CD4-positive, alpha-beta T cell (primary cell): Measurements from ENCODE around the gene EPB41L3. TPM values are rescaled to one million over a fixed set of nuclear protein-coding genes. Genes with fewer than 3 reads are reported as not detected.
A peak's percentile ranks its signal among the peaks of the same experiment; 100 is the strongest.

Experiments used
- ATAC-seq: fragments of 200-7000 bp; cut with Tn5 transposase; one replicate; pipeline ENCODE4 v1.10.0; 2022; ENCODE audit warnings: mild to moderate bottlenecking; ENCODE audit not compliant: poor library complexity
- CTCF ChIA-PET: fragments of 350-600 bp; sonication (Branson Sonifier 250); formaldehyde crosslinking; loops from one replicate; lab custom pipeline; 2021; ENCODE audit warnings: antibody characterized with exemption, inconsistent platforms; lab: Charles Lee
- POLR2A ChIA-PET: fragments of 350-600 bp; sonication (Branson Sonifier 250); formaldehyde crosslinking; loops from one replicate; lab custom pipeline; 2021; ENCODE audit warnings: antibody characterized with exemption, inconsistent platforms; lab: Charles Lee
- DNase-seq, 14 experiments: peaks; one replicate each; pipeline ENCODE4 v3.0.0-alpha.2; 2013 to 2020; ENCODE audit warnings: mixed read lengths in 2 of 14
- H3K27ac ChIP-seq, 2 donors: one replicate each; pipeline versions ENCODE4 v1.5.1 to v1.7.0; 2013; ENCODE audit warnings: low read length in 2 of 2, low read depth in 1 of 2, mild to moderate bottlenecking in 1 of 2
- H3K27me3 ChIP-seq, 2 experiments: 1 replicate in 1 of 2; 2 replicates in 1 of 2; pipeline versions ENCODE4 v1.6.1 to v1.7.0; 2013; ENCODE audit warnings: low read length in 2 of 2, control low read depth in 1 of 2, mild to moderate bottlenecking in 1 of 2, moderate library complexity in 1 of 2; ENCODE audit not compliant: insufficient read depth in 2 of 2, control insufficient read depth in 1 of 2
- H3K36me3 ChIP-seq: one replicate; pipeline ENCODE4 v1.6.1; 2013; ENCODE audit warnings: low read length, control low read depth; ENCODE audit not compliant: insufficient read depth
- H3K4me1 ChIP-seq: one replicate; pipeline ENCODE4 v1.6.1; 2013; ENCODE audit warnings: low read length, control low read depth; ENCODE audit not compliant: insufficient read depth
- H3K4me3 ChIP-seq: one replicate; pipeline ENCODE4 v1.5.1; 2013; ENCODE audit warnings: mild to moderate bottlenecking, low read length, moderate library complexity
- H3K9me3 ChIP-seq, 2 experiments: 1 replicate in 1 of 2; 2 replicates in 1 of 2; pipeline versions ENCODE4 v1.6.1 to v1.7.0; 2013; ENCODE audit warnings: low read length in 2 of 2, mild to moderate bottlenecking in 2 of 2, control low read depth in 1 of 2, moderate library complexity in 1 of 2; ENCODE audit not compliant: control insufficient read depth in 1 of 2, insufficient read depth in 1 of 2
- H3K27ac Mint-ChIP-seq: one replicate; pipeline ENCODE4 v1.8.0; 2020; ENCODE audit warnings: mixed read lengths
- H3K27me3 Mint-ChIP-seq: one replicate; pipeline ENCODE4 v1.8.0; 2021; ENCODE audit warnings: mixed read lengths
- H3K36me3 Mint-ChIP-seq: one replicate; pipeline ENCODE4 v1.8.0; 2021; ENCODE audit warnings: low read depth, mixed read lengths
- H3K4me1 Mint-ChIP-seq: one replicate; pipeline ENCODE4 v1.8.0; 2021; ENCODE audit warnings: low read depth, mixed read lengths
- H3K4me3 Mint-ChIP-seq: one replicate; pipeline ENCODE4 v1.8.0; 2020; ENCODE audit warnings: mild to moderate bottlenecking, mixed read lengths
- H3K9me3 Mint-ChIP-seq: one replicate; pipeline ENCODE4 v1.8.0; 2020; ENCODE audit warnings: mixed read lengths
- CTCF ChIP-seq: fragments of 200-600 bp; IDR thresholded peaks from one replicate; pipeline ENCODE4 v1.8.0; 2022; ENCODE audit warnings: antibody characterized with exemption, mild to moderate bottlenecking
- intact Hi-C, 2 experiments: fragments of 100-400 bp; cut with DNase I in 1 of 2; cut with micrococcal nuclease in 1 of 2; formaldehyde crosslinking; loops; one replicate each; pipeline versions ENCODE4 v1.15.1 to v1.9.0; 2023 to 2025; cut with DNase I, micrococcal nuclease
- total RNA-seq, 174 experiments: library from RNA in 2 of 174; stranded (reverse) in 2 of 174; gene quantifications; one replicate each; pipeline ENCODE4 v1.2.3 and lab custom pipeline; 2021 to 2026

EPB41L3 gene
- total RNA-seq, 2 experiments from 2014 or later: 10.9 to 11.2 TPM

GRCh38 chr18:5516841-5517240 is 27.0 kb downstream of the EPB41L3 start:
- no peaks in the 10 kb centered on the region for H3K9me3 Mint-ChIP-seq
- Histone ChIP-seq H3K36me3 (no peaks in the 10 kb centered on the region), H3K27me3 (no peaks in the 10 kb centered on the region), H3K27ac (no peak overlapping the region), H3K4me3 (no peak overlapping the region), H3K9me3 (no peaks in the 10 kb centered on the region), H3K4me1 (no peaks in the 10 kb centered on the region)
- ATAC-seq: no peak
- no peaks in the 10 kb centered on the region for H3K36me3 Mint-ChIP-seq
- DNase-seq: no peak
- POLR2A ChIA-PET: interaction anchor here (0.6 kb wide), 1 partner anchor 421 kb away, joined by 3 read pairs; no protein-coding TSS in a partner anchor
- H3K27me3 Mint-ChIP-seq: peaks cover 11% of the 10 kb centered on the region
- peaks cover 17% of the 10 kb centered on the region for H3K4me1 Mint-ChIP-seq
- no peak overlapping the region for H3K4me3 Mint-ChIP-seq
- CTCF ChIA-PET: no interaction called here
- no peak overlapping the region for H3K27ac Mint-ChIP-seq
- intact Hi-C loops: no loop called here
- no peak for TF ChIP-seq CTCF

- CTCF ChIA-PET: no interaction called here
- Histone ChIP-seq H3K4me3 (no peak overlapping the region), H3K27ac (no peak overlapping the region), H3K36me3 (no peaks in the 10 kb centered on the region), H3K9me3 (no peaks in the 10 kb centered on the region), H3K4me1 (no peaks in the 10 kb centered on the region), H3K27me3 (no peaks in the 10 kb centered on the region)
- no peak for TF ChIP-seq CTCF
- POLR2A ChIA-PET: no interaction called here
- Mint-ChIP-seq H3K27me3 (peaks cover 7% of the 10 kb centered on the region), H3K4me1 (peaks cover 17% of the 10 kb centered on the region), H3K36me3 (no peaks in the 10 kb centered on the region), H3K9me3 (no peaks in the 10 kb centered on the region), H3K4me3 (no peak overlapping the region), H3K27ac (no peak overlapping the region)
- DNase-seq (peak in 3 of 14 experiments; percentile 2 to 19 (median 16)), ATAC-seq (no peak)
- intact Hi-C loops: no loop called here
These were observed 28.6 kb downstream of the EPB41L3 start for GRCh38 chr18:5515011-5515784.

GRCh38 chr18:5513947-5514346 is 29.9 kb downstream of the EPB41L3 start:
- Histone ChIP-seq H3K27ac (no peak overlapping the region), H3K27me3 (no peaks in the 10 kb centered on the region), H3K9me3 (no peaks in the 10 kb centered on the region), H3K4me1 (no peaks in the 10 kb centered on the region), H3K36me3 (no peaks in the 10 kb centered on the region), H3K4me3 (no peak overlapping the region)
- no peak for TF ChIP-seq CTCF
- POLR2A ChIA-PET: no interaction called here
- intact Hi-C loops: no loop called here
- Mint-ChIP-seq H3K27me3 (peaks cover 7% of the 10 kb centered on the region), H3K9me3 (no peaks in the 10 kb centered on the region), H3K36me3 (no peaks in the 10 kb centered on the region), H3K4me1 (peaks cover 17% of the 10 kb centered on the region), H3K4me3 (no peak overlapping the region), H3K27ac (no peak overlapping the region)
- DNase-seq (no peak), ATAC-seq (no peak)
- CTCF ChIA-PET: interaction anchor here (1.0 kb wide), 1 partner anchor 9 kb away, joined by 3 read pairs; no protein-coding TSS in a partner anchor
